HG02759 (cell line): ENCODE measurements around the gene CYTH3.
"Not testable (repeated sequence)": the region's sequence is repeated elsewhere in the genome, so short reads cannot be mapped to it uniquely, and the experiment has no call there.

ENCODE experiments used
- ATAC-seq: cut with Tn5 transposase; IDR thresholded peaks from one replicate; pipeline ENCODE4 v1.9.1; 2021; ENCODE audit warnings: mild to moderate bottlenecking, moderate library complexity; ENCODE audit not compliant: unreplicated experiment

Gene CYTH3

GRCh38 chr7:6200971-6201370 is 71.5 kb downstream of the CYTH3 start:
- ATAC-seq = no peak

GRCh38 chr7:6198689-6199595 is 73.5 kb downstream of the CYTH3 start:
- no peak for ATAC-seq

GRCh38 chr7:6197801-6198551 is 74.4 kb downstream of the CYTH3 start:
- ATAC-seq = no peak

DNA sequence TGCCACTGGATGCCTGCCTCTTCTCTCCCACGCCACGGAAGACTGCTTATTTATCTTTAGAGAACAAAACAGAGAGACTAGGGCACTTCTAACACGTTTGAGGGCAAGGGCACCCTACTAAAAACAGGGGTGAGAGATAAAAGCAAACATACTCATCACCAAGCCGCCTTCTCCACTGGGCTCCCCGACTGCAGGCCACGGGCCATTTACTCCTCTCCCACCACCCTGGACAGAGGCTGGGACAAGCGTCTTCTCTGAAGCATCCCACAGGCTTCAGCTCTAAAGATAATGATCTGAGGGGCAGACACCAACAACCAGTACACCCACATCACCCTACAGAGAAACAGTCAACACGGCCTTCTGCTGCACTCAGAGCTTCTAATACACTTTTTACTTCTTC is 78.7 kb downstream of the CYTH3 start:
- ATAC-seq = no peak

DNA sequence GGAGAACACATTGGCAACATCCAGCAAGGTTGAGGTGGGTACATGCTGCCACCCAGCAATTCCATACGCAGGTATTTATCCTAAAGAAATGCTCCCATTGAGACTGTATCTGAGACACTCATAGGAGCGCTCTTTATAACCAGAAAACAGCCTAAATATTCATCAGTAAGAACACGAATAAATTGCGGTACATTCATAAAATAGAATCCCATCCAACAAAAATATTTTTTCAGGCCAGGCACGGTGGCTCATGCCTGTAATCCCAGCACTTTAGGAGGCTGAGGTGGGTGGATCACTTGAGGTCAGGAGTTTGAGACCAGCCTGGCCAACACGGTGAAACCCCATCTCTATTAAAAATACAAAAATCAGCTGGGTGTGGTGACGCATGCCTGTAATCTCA is 81.9 kb downstream of the CYTH3 start:
- ATAC-seq = not testable (repeated sequence)

DNA sequence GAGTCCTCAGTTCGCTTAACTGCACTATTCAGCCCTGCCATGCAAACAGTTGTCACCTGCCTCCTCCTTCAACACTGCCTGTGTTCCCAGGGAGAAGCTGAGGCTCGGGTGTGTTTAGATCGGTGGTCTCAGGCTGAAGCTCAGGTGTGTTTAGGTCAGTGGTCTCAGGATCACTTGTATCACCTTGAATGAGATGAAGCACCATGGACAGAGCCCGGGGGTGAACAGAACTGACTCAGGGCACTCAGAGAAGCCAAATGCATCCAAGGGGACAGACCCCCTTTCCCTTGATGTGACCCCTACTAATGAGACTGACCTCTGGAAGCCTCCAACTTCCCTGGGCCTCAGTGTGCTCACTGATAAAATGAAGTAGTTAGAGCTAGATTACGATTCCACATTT is 84.0 kb downstream of the CYTH3 start:
- no peak for ATAC-seq

DNA sequence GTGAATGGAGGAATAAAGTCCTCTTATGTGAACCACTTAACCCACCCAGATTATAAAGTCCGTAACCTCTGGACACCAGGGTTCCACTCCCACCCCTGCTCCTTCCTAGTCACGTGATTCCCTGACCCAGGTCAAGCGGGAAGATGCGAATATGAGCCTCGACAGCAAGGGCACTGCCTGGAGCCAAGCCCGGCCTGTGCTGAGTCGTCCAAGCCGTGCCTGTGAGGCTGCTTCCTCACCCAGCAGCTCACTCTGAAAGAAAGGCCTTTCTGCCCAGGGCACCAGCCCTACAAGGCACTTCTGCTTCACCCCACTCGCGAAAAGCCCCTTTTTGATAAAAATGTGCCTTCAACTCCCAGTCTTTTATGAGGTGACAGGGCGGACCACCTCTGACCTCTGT is 85.8 kb downstream of the CYTH3 start:
- no peak for ATAC-seq

- no peak for ATAC-seq
Observed at GRCh38 chr7:6182993-6183392, 89.4 kb downstream of the CYTH3 start.

DNA sequence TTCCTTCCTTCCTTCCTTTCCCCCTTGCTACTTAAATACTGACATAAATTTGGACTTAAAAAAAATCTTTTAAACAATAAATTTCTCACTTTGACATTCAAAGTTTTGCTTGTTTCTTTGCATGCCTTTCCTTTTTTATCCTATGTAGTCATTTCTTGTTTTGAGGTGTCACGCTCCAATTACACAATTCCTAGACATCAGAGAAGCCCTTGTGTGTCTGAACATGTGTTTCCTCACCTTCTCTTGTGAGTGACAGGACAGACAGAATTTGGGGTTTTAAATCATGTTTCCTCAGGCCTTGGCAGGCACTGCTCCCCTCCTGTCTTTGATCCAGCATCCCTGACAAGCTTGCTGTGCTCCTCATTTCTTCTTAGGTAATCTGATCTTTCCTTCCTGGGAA is 91.3 kb downstream of the CYTH3 start:
- ATAC-seq = no peak

DNA sequence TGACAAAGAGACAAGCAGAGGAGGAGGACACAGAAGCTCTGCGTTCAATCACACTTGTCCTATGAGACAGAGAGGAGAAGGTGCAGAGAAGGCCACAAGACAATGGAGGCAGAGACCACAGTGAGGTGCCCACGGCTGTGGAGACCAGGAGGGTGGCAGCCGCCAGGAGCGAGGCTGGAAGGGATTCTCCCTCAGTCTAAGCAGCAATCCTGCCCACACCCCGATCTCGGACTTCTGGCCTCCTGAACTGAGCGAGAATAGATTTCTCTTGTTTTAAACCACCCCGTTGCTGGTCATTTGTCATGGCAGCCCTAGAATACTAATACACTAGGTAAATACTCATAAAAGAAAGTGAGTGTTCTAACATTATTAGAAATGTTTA is 92.1 kb downstream of the CYTH3 start:
- ATAC-seq = no peak

DNA sequence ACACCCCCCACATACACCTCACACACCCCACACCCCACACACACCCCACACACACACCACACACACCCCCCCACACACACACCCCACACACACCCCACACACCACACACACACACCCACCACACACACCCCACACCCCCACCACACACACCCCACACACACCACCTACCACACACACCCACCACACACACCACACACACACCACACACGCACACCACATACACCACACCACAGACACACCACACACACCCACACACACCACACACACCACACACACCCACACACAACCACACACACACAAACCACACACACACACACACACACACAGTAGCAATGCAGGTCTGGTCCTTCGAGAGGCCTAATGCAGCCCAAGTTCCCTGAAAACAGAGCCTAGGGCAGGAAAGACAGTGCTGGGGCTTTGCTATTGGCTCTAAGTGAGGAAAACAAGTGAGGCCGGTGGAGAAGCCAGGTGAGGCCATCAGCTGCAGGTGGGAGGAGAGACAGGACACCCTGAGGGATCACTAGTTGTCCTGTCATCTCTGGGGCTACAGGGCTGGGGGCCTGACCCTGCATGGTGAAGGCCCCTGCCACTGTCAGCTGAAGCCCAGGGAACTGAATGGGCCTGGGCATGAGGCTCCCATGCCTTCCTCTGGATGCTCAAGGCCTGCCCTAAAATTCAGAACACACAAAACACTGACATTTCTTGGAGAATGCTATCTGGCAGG is 92.6 kb downstream of the CYTH3 start:
- ATAC-seq = no peak

GRCh38 chr7:6178298-6179029 is 94.0 kb downstream of the CYTH3 start:
- ATAC-seq = no peak

- ATAC-seq = no peak
Observed at GRCh38 chr7:6175645-6176044, 96.8 kb downstream of the CYTH3 start.

DNA sequence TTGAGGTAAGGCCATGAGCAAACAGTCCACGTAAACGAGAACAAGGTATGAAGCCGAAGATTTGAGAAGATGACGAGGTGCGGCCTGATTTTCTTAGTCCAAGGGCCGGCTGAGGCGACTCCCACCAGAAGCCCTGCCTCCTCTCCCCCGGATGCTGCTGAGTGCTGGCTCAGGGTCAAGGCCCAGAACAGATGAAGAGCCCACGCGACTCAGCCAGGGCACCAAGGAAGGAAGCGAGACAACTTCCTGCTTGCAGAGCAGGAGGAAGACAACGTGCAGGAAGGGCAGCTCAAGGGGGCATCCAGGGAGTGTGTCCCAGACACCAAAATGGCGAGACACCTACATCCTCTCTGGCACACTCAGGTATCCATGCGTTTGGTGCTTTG is 99.5 kb downstream of the CYTH3 start:
- no peak for ATAC-seq

GRCh38 chr7:6172224-6172909 is 100.1 kb downstream of the CYTH3 start:
- no peak for ATAC-seq

GRCh38 chr7:6171532-6172223 is 100.7 kb downstream of the CYTH3 start:
- no peak for ATAC-seq

DNA sequence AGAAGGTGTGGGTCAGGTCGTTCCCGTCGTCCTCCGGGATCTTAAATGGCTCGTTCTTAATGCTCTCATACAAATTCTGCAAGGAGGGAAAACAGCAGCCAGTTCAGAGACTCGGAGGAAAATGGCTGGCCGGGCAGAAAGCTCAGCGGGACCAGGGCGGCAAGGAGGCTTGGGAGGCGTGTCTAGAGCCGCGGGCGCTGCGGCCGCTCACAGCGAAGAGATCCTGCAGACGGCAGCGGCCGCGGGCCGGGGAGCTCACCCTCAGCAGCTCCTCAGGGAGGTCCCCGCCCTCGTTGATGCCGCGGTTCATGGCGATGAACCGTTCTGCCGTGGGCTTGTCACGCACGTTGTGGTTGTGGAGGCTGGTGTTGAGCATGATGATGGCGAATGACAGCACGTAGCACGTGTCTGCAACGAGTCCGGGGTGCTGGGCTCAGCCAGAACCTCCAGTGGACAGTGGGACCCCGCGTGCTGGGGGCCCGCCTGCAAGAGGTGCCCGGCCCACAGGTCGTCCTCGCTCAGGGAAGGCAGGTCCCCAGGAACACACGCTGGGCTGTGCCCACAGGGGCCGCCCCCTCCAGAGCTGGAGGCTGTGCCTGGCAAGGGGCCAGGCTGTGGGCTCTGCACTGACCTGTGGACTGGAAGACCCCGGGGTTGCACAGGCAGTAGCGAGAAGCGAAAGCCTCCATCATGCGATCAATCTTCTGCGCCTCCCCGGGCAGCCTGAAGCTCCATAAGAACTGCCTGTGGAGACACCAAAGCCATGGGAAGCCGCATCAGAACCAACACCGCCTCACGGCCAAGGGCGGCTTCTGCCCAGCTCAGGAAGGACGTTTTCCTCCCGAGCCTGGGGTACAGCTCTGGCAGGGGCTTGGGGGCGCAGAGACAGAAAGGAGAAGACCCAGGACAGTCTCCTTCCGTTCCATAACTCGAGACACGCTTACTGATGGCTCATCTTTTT is 101.6 kb downstream of the CYTH3 start:
- no peak for ATAC-seq

GRCh38 chr7:6169805-6170520 is 102.5 kb downstream of the CYTH3 start:
- ATAC-seq = no peak
